GM19397 (cell line): ENCODE measurements around the gene OR1J2.

Experiments
- ATAC-seq: cut with Tn5 transposase; IDR thresholded peaks from one replicate; pipeline ENCODE4 v1.9.1; 2021; ENCODE audit warnings: mild to moderate bottlenecking, moderate library complexity; ENCODE audit not compliant: unreplicated experiment

The OR1J2 gene

DNA sequence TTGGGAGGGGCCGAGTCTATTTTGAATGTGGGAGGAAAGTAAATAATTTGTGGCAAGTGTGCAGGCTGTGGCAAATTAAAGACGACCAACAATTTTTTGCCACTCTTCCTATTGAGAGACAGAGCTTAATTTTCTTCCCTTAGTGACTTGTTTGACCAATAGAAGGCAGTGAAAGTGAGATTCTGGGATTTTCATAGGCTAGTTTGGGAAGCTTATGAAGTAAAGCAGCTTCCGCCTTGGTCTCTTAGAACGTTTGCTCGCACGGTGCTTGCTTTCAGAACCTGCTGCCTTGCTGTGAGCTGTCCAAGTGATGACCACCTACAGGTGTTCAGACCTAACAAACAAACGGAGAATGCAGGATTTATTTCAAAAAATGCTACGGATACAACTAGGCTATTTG, 35.6 kb downstream of the OR1J2 start:
- no peak for ATAC-seq

GRCh38 chr9:122551371-122551770, 40.8 kb downstream of the OR1J2 start:
- ATAC-seq, result no peak

DNA sequence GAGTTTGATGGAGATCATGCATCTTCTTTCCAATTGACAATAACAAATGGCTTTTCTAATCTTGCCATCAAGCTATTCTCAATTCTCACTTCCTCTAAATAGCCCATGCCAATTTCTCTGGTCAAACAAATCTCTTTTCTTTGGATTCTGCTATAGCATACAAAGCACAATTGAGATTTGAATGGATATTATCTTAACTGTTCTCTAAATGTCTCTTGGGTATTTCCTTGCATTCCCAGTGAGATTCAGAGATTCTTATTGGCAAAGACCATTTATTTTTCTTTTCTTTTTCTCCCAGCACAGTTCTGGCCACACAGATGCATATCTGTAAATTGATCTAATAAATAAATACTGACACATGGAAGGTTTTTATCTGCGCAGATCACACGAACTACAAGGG, 42.2 kb downstream of the OR1J2 start, which contains the start of gene OR1N2:
TSS of gene OR1N2 (plus strand) at position 301 of the 400 bp plus-strand sequence. CDS start 100 bp downstream, outside the sequence.
- ATAC-seq, result no peak
